PFSK-1 (cell line): ENCODE data around the gene NDUFS8.

ENCODE experiments used
- FOXP2 ChIP-seq: optimal IDR thresholded peaks from 2 replicates; pipeline ENCODE3; 2011; ENCODE audit warnings: borderline replicate concordance, control low read depth, inconsistent platforms; ENCODE audit not compliant: insufficient read depth; ENCODE audit errors: extremely low read length, extremely low read depth
- POLR2AphosphoS5 ChIP-seq: IDR thresholded peaks from 2 replicates; pipeline ENCODE4 v1.6.1; 2012; ENCODE audit warnings: low read depth, mild to moderate bottlenecking, control low read depth, low read length, moderate library complexity
- REST ChIP-seq, 2 experiments: IDR thresholded peaks; 2 replicates each; pipeline versions ENCODE4 v1.6.1 to v1.8.0; 2011 to 2012; ENCODE audit warnings: low read depth in 2 of 2, low read length in 2 of 2, control low read depth in 1 of 2, inconsistent platforms in 1 of 2, mild to moderate bottlenecking in 1 of 2, moderate library complexity in 1 of 2; ENCODE audit not compliant: insufficient read depth in 1 of 2
- SIN3A ChIP-seq: IDR thresholded peaks from 2 replicates; pipeline ENCODE4 v1.6.1; 2012; ENCODE audit warnings: mild to moderate bottlenecking, low read length, moderate library complexity, borderline replicate concordance; ENCODE audit not compliant: insufficient read depth
- TAF1 ChIP-seq: IDR thresholded peaks from 2 replicates; pipeline ENCODE4 v1.6.1; 2012; ENCODE audit warnings: low read length, control low read depth, borderline replicate concordance; ENCODE audit not compliant: insufficient read depth

Gene NDUFS8

GRCh38 chr11:68024508-68024907 lies 6.0 kb upstream of the NDUFS8 start:
- TF ChIP-seq SIN3A: no peak
- no peak for TF ChIP-seq POLR2AphosphoS5
- no peak for TF ChIP-seq REST (IDR thresholded peaks at IDR 0.05; ENCODE audit: insufficient read depth in 1 of 2, low read depth in 2 of 2, low read length in 2 of 2)
- TF ChIP-seq FOXP2: no peak
- no peak for TF ChIP-seq TAF1

- no peak for TF ChIP-seq REST (IDR thresholded peaks at IDR 0.05; ENCODE audit: insufficient read depth in 1 of 2, low read depth in 2 of 2, low read length in 2 of 2)
- TF ChIP-seq SIN3A: no peak
- no peak for TF ChIP-seq TAF1
- TF ChIP-seq FOXP2: no peak
Observed at GRCh38 chr11:68025047-68025446, 5.4 kb upstream of the NDUFS8 start.

DNA sequence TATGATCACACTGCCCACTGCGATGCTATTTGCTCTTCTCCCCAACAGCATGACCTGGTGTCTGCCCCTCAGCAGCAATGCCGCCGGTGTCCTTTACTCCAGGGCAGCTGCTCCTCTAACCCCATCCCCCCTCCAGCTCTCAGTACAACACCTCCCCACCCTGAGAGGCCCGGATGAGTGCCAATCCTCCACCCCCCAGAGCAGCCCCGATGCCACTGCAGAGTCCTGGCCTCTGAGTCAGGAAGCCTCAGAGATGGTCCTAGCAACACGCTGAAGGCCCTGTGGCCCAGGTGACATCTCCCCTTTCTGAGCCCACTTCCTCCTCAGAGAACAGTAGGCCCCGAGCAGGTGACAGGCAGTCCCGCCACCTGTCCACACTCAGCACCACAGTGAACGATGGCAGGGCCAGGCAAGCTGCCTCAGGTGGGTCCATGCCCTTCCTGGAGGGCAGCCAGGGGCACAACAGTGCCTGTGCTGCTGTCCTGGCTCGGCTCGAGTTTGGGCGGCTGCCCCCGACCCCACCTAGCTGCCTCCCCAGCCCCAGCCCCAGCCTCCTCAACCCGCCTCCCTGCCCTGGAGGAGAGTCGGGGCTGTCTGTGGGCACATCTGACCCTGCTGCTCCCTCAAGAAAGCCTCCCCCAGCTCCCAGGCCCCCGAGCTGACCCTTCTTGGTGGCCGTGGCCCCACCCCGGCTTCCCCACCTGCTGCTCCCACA lies 3.9 kb upstream of the NDUFS8 start:
- TF ChIP-seq FOXP2 (no peak), REST (IDR thresholded peaks at IDR 0.05; ENCODE audit: insufficient read depth in 1 of 2, low read depth in 2 of 2, low read length in 2 of 2) (no peak), TAF1 (no peak), POLR2AphosphoS5 (no peak), SIN3A (no peak)

- TF ChIP-seq REST (IDR thresholded peaks at IDR 0.05; ENCODE audit: insufficient read depth in 1 of 2, low read depth in 2 of 2, low read length in 2 of 2): no peak
Observed at GRCh38 chr11:68027667-68028066, 2.8 kb upstream of the NDUFS8 start.
